Posterior vena cava (tissue), 2 donors: ENCODE results near the gene KCNMA1. TPM values are rescaled to one million over a fixed set of nuclear protein-coding genes. Genes with fewer than 3 reads are reported as not detected.

Experiments used
- DNase-seq: peaks from one replicate; pipeline ENCODE4 v3.0.0-alpha.2; 2020; ENCODE audit warnings: low spot score
- intact Hi-C, 2 donors: fragments of 100-400 bp; cut with DNase I; formaldehyde crosslinking; loops; one replicate each; pipeline versions ENCODE4 v1.14.1 to v1.14.2; 2022 to 2023
- total RNA-seq, 2 donors: library from RNA; stranded (reverse); fragmentation: NEBNext Ultra II Directional; extraction: Animal tissue kit (Norgen Biotek cat#: 25700); gene quantifications; one replicate each; pipeline ENCODE4 v1.2.1, GENCODE V29; 2021
- donor health status: DM: yes; HTN: yes; CAD: no.
- donor health status: DM: yes; HTN: yes; CAD: no.

Gene KCNMA1
- total RNA-seq, 2 donors from 2014 or later: 99.7 to 117 TPM

DNA sequence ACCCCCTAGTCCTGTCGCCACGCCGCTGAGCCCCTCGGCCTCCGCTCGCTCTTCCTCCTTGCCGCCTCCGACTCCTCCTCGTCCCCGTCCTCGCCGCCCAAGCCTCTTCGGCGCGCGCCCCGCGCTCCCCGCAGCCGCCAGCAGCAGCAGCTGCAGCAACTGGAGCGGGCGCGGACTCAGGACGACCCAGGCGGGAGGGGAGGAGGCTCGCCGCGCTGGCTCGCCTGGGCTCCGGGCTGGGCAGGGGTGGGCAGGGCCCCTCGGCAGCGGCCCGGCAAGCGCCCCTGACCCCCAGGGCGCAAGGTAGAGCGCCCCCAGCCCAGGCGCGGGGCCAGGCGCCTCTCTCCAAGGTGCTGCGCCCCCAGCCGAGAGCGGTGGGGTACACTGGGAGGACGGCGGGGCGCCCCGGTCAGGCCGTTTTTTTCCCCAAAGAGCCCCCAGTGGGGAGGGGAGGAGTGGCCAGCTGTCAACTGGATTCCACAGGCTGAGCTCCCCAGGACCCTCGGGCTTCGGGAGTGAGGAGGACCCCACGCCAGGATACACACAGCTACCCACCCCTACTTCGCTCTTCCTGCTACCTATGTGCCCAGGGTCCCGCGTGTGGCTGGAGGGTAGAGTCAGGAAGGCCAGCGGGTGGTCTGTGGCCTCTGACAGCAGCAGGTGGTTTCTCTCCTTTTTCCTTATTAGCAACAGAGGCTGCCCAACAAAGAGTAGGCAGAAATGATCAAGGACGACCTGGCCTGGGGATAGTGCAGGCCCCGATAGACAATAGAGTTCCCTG is 903 bp upstream of the KCNMA1 start:
- intact Hi-C loops: loop anchor here (5.0 to 10.0 kb wide), 3 partner anchors 141 to 214 kb away; no protein-coding TSS in a partner anchor
- DNase-seq: no peak

- no peak for DNase-seq
- intact Hi-C loops: loop anchor here (5.0 to 10.0 kb wide), 3 partner anchors 140 to 212 kb away; no protein-coding TSS in a partner anchor
These were observed 559 bp downstream of the KCNMA1 start for GRCh38 chr10:77636967-77637531.

- intact Hi-C loops: loop anchor here (5.0 to 10.0 kb wide), 3 partner anchors 139 to 212 kb away; no protein-coding TSS in a partner anchor
- DNase-seq: no peak
These were observed 1.2 kb downstream of the KCNMA1 start for GRCh38 chr10:77636282-77636966.

GRCh38 chr10:77635402-77636227 is 2.0 kb downstream of the KCNMA1 start:
- DNase-seq: no peak
- intact Hi-C loops: loop anchor here (5.0 to 10.0 kb wide), 3 partner anchors 138 to 211 kb away; no protein-coding TSS in a partner anchor

GRCh38 chr10:77634939-77635338 is 2.7 kb downstream of the KCNMA1 start:
- intact Hi-C loops: loop anchor here (5.0 to 10.0 kb wide), 4 partner anchors 38 to 210 kb away; no protein-coding TSS in a partner anchor
- no peak for DNase-seq

- intact Hi-C loops: loop anchor here (5.0 to 10.0 kb wide), 3 partner anchors 36 to 209 kb away; no protein-coding TSS in a partner anchor
- no peak for DNase-seq
These were observed 4.2 kb downstream of the KCNMA1 start for GRCh38 chr10:77633376-77633775.

- intact Hi-C loops: loop anchor here (5.0 to 10.0 kb wide), 3 partner anchors 34 to 206 kb away; no protein-coding TSS in a partner anchor
- DNase-seq: no peak
These were observed 6.4 kb downstream of the KCNMA1 start for GRCh38 chr10:77631241-77631640.

- DNase-seq: no peak
- intact Hi-C loops: loop anchor here (5.0 to 10.0 kb wide), 3 partner anchors 33 to 206 kb away; no protein-coding TSS in a partner anchor
These were observed 7.1 kb downstream of the KCNMA1 start for GRCh38 chr10:77630507-77630848.

DNA sequence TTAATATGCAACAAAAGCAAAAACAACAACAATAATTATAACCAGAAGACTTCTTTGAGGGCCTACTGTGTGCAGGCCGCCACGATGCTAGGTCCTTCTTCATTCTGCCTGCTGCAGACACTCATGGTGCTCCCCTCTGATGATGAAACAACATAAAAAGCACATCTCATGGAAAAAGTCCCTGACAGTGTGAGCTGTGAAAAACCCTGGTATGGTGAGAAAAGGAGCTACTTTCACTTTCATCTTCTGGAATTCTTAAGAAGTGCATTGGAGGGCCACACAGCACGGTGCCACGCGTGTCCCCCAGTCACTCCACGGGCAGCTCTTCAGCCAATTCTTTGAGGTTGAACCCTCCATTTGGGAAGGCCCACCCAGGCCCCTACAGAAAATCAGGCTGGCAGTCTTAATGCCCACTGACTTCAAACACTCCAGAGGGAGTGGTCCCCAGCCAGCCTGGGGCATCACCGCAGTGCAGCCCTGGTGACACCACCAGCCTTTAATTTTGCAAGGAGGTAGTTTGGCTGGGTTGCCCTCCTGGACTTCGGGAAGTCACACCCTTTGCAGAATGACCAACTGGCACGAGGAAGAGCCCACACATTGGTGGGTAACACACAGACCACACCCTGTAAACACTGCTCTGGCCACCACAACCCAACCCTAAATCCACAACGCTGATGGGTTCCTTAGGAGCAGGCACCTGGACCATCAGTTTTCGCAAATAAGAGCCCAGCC is 7.7 kb downstream of the KCNMA1 start:
- no peak for DNase-seq
- intact Hi-C loops: loop anchor here (5.0 to 10.0 kb wide), 3 partner anchors 33 to 205 kb away; no protein-coding TSS in a partner anchor

DNA sequence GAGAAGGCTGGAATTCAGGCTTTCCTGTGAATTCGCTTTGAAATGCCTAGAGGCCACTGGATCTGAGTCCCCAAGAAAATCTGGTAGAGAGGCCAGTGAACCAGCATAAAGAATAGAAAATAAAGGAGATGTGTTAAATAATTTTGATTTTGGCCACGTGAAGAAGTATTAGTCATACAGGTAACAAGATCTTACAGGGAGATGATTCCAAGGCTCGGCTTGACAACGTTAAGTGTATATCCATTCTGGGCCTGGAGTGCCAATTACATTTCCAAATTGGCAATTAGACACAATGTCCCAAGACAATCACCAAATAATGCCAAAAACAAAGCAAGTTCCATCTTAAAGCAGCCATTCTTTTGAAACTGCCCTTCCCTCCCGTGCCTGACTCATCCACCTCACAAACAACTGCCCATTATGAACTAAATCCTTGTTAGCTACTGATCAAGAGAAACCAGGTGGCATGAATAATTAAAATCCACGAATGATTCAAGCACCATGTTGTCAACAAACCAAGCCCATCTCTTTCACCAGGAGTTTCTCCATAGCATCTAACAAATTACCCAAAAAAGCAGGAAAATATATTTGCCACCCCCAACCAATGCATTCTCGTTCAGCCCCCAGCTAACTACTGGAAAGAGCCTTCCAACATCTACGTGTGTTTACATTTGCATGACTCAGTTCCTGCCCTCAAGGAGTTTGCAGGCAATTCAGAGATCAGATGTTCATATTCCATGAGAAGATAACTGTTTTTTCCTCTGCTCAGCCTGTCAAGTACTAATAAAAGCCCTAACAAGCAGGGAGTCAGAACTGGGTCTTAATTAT is 8.5 kb downstream of the KCNMA1 start:
- intact Hi-C loops: no loop called here
- no peak for DNase-seq

GRCh38 chr10:77626266-77626935 is 11.2 kb downstream of the KCNMA1 start:
- no peak for DNase-seq
- intact Hi-C loops: no loop called here

GRCh38 chr10:77625379-77625778 is 12.2 kb downstream of the KCNMA1 start:
- intact Hi-C loops: no loop called here
- DNase-seq: no peak

- intact Hi-C loops: no loop called here
- no peak for DNase-seq
These were observed 14.7 kb downstream of the KCNMA1 start for GRCh38 chr10:77622889-77623291.

- intact Hi-C loops: no loop called here
These were observed 16.9 kb downstream of the KCNMA1 start for GRCh38 chr10:77620731-77621130.

DNA sequence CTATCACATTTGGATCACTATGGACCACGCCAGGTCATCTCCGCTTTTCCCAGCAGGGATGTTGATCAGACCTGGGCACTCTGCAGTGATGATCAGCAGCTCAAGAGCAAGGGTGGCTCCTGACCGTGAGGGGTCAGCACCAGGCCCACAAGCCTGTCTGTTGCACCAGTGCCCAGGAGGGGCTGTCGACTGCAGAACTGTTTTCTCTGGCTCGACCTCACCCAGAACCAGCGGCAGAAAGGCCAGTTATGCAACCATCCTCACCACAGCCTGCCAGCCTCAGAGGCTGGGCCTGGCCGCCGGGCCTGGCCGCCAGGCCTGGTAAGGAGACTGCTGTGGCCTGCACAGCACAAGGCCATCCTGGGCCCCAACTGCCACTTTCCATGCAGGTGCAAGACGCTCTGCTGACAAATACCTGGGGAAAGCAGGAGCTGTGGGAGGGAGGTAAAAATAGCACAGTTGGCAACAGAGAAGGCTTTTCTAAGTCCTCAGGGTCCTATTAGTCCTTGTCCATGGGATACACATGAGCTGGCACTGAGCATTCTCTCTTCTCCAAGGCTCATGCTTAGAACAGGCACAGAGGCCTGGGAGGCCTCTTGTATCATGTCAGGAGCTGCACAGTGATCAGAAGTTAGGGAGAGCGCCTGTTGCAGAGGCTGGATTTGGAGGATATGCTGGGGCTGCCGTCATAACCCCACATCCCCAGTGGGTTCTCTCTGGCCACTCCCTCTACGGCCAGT is 17.5 kb downstream of the KCNMA1 start:
- intact Hi-C loops: loop anchor here in 1 of 2 donors (1.0 to 5.0 kb wide), 2 partner anchors 444 to 1598 kb away; no protein-coding TSS in a partner anchor

More at GRCh38 chr10:77620731-77621130, 16.9 kb downstream of the KCNMA1 start:
- DNase-seq: no peak

DNA sequence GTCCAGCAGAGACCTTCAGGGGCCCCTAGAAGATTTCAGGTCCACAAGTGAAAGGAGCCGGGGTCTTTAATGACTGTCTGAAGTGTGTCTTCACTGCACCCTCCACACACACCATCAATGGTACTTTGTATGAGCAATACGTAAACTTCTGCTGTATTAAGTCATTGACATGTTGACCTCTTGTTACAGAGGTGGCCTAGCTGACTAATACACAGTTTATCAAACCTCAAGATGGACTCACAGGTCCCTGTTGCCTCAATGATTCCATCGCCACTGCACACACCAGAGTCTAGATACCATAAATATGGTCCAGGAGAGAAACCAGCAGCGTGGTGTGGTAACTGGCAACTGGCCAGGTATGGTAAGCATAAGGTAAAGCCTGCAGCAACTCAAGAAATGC is 19.5 kb downstream of the KCNMA1 start:
- no peak for DNase-seq
- intact Hi-C loops: loop anchor here in 1 of 2 donors (5.0 kb wide), 1 partner anchor 1596 kb away; no protein-coding TSS in a partner anchor

More for the DNA sequence above, 17.5 kb downstream of the KCNMA1 start:
- DNase-seq: no peak
